Measurements from ENCODE around the gene HIPK2.
A peak's percentile ranks its signal among the peaks of the same experiment; 100 is the strongest.

Gene HIPK2

GRCh38 chr7:139648941-139649425 lies 128.8 kb downstream of the HIPK2 start:
- no peak overlapping the region for H3K27ac ChIP-seq (ENCODE audit: insufficient read depth, low read length, poor library complexity, severe bottlenecking)
- no peak for DNase-seq
- no peaks in the 10 kb centered on the region for H3K36me3 ChIP-seq (ENCODE audit: control insufficient read depth, insufficient read depth, low read length)
- H3K4me1 ChIP-seq (ENCODE audit: control insufficient read depth, insufficient read depth, low read length, poor library complexity, severe bottlenecking), result peaks cover 12% of the 10 kb centered on the region
- no peak overlapping the region for H3K4me3 ChIP-seq (ENCODE audit: insufficient read depth, low read depth, low read length, poor library complexity, severe bottlenecking)
- no peaks in the 10 kb centered on the region for H3K9me3 ChIP-seq (ENCODE audit: control insufficient read depth, low read length)
- H3K27me3 ChIP-seq (replicated peaks; ENCODE audit: control insufficient read depth, insufficient read depth, low read length, poor library complexity, severe bottlenecking), result no peaks in the 10 kb centered on the region

GRCh38 chr7:139648391-139648861 lies 129.4 kb downstream of the HIPK2 start:
- DNase-seq, result no peak
- peaks cover 12% of the 10 kb centered on the region for H3K4me1 ChIP-seq (ENCODE audit: control insufficient read depth, insufficient read depth, low read length, poor library complexity, severe bottlenecking)

GRCh38 chr7:139647814-139648390 lies 129.9 kb downstream of the HIPK2 start:
- Histone ChIP-seq H3K4me1 (ENCODE audit: control insufficient read depth, insufficient read depth, low read length, poor library complexity, severe bottlenecking) (peaks cover 12% of the 10 kb centered on the region), H3K27ac (ENCODE audit: insufficient read depth, low read length, poor library complexity, severe bottlenecking) (peak overlapping the region; percentile 20)
- no peak for DNase-seq

More at GRCh38 chr7:139648391-139648861, 129.4 kb downstream of the HIPK2 start:
- Histone ChIP-seq H3K9me3 (ENCODE audit: control insufficient read depth, low read length) (no peaks in the 10 kb centered on the region), H3K27me3 (replicated peaks; ENCODE audit: control insufficient read depth, insufficient read depth, low read length, poor library complexity, severe bottlenecking) (no peaks in the 10 kb centered on the region), H3K36me3 (ENCODE audit: control insufficient read depth, insufficient read depth, low read length) (no peaks in the 10 kb centered on the region), H3K27ac (ENCODE audit: insufficient read depth, low read length, poor library complexity, severe bottlenecking) (no peak overlapping the region), H3K4me3 (ENCODE audit: insufficient read depth, low read depth, low read length, poor library complexity, severe bottlenecking) (no peak overlapping the region)

DNA sequence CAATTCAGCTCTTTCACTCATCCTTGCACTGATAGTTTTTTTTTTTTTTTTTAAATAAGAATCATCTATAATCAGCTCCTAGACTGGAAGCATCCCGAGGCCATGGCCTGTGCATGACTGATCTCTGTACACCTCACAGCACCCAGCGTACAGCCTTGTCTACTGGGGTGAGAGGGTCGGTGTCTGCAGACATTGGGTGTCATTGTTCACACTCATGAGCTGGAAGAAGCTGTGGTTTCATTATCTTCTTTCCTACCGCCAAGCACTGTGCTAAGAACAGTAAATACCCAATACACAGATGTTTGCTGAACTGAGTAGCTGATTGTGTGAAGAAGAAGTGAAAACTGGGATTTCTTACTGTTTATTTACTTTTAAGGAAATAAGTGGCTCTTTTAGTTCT lies 130.7 kb downstream of the HIPK2 start:
- DNase-seq, result no peak
- Histone ChIP-seq H3K27ac (ENCODE audit: insufficient read depth, low read length, poor library complexity, severe bottlenecking) (no peak overlapping the region), H3K4me3 (ENCODE audit: insufficient read depth, low read depth, low read length, poor library complexity, severe bottlenecking) (no peak overlapping the region), H3K27me3 (replicated peaks; ENCODE audit: control insufficient read depth, insufficient read depth, low read length, poor library complexity, severe bottlenecking) (no peaks in the 10 kb centered on the region), H3K4me1 (ENCODE audit: control insufficient read depth, insufficient read depth, low read length, poor library complexity, severe bottlenecking) (peaks cover 12% of the 10 kb centered on the region), H3K9me3 (ENCODE audit: control insufficient read depth, low read length) (no peaks in the 10 kb centered on the region), H3K36me3 (ENCODE audit: control insufficient read depth, insufficient read depth, low read length) (no peaks in the 10 kb centered on the region)

More at GRCh38 chr7:139647814-139648390, 129.9 kb downstream of the HIPK2 start:
- Histone ChIP-seq H3K9me3 (ENCODE audit: control insufficient read depth, low read length) (no peaks in the 10 kb centered on the region), H3K27me3 (replicated peaks; ENCODE audit: control insufficient read depth, insufficient read depth, low read length, poor library complexity, severe bottlenecking) (no peaks in the 10 kb centered on the region), H3K36me3 (ENCODE audit: control insufficient read depth, insufficient read depth, low read length) (no peaks in the 10 kb centered on the region), H3K4me3 (ENCODE audit: insufficient read depth, low read depth, low read length, poor library complexity, severe bottlenecking) (no peak overlapping the region)

DNA sequence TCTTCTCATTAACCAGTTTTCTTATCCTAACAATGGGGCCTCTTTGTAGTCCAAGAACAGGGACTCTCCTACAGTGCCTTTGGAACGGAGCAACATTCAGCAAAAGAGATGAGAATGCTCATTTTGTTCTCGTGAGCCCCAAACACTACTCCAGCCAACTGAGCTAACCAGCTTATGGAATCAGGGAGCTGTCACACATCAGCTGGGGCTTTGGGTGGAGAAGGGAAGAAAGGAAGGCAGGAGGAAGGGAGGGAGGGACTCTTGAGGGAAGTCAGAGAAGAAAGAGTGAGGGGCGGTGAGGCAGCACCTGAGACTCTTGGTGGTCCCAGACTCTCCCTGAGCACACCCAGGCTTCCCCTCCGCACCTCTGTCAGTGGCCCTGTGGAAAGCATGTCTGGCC lies 131.2 kb downstream of the HIPK2 start:
- Histone ChIP-seq H3K27ac (ENCODE audit: insufficient read depth, low read length, poor library complexity, severe bottlenecking) (no peak overlapping the region), H3K36me3 (ENCODE audit: control insufficient read depth, insufficient read depth, low read length) (no peaks in the 10 kb centered on the region), H3K4me1 (ENCODE audit: control insufficient read depth, insufficient read depth, low read length, poor library complexity, severe bottlenecking) (peaks cover 12% of the 10 kb centered on the region), H3K27me3 (replicated peaks; ENCODE audit: control insufficient read depth, insufficient read depth, low read length, poor library complexity, severe bottlenecking) (no peaks in the 10 kb centered on the region), H3K4me3 (ENCODE audit: insufficient read depth, low read depth, low read length, poor library complexity, severe bottlenecking) (no peak overlapping the region), H3K9me3 (ENCODE audit: control insufficient read depth, low read length) (no peaks in the 10 kb centered on the region)
- no peak for DNase-seq

DNA sequence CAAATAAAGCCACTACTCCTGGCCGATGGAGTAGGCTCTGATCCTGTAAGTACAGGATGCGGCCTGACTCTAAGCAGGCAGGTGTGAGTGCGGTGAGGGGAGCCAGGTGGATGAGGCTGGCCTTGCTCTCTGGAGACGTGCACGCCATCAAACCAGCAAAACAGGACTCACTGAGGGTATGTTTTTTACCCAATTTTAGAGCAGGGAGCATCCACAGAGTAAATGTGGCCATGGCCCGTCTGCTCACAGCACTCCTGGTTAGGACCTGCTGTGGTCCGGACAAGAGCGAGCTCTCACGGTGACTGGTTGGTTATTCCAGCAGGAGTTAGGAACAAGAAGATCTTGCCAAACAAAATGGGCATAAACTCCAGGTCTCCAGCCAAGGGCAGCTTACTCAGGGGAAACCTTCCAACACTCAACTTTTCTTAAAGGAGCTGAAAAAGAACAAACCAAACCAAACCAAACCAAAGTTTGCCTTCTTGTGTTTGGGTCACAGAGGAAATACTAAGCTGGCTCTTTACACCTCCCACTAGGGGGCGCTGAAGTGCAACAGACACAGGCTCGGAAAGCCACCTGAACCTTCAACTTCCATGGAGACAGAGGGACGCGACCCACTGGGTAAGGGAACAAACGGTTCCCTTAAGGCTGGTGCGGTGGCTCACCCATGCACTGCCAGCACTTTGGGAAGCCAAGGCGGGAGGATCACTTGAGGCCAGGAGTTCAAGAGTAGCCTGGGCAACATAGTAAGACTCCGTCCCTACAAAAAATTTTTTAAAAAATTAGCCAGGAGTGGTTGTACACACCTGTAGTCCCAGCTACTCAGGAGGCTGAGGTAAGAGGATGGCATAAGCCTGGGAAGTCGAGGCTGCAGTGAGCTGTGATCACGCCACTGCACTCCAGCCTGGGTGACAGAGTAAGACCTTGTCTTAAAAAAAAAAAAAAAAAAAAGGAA lies 131.9 kb downstream of the HIPK2 start:
- DNase-seq, result peak; percentile 49 to 73 (median 65)
- H3K36me3 ChIP-seq (ENCODE audit: control insufficient read depth, insufficient read depth, low read length), result no peaks in the 10 kb centered on the region
- H3K4me1 ChIP-seq (ENCODE audit: control insufficient read depth, insufficient read depth, low read length, poor library complexity, severe bottlenecking), result peaks cover 12% of the 10 kb centered on the region
- H3K27ac ChIP-seq (ENCODE audit: insufficient read depth, low read length, poor library complexity, severe bottlenecking), result no peak overlapping the region
- H3K9me3 ChIP-seq (ENCODE audit: control insufficient read depth, low read length), result no peaks in the 10 kb centered on the region
- H3K27me3 ChIP-seq (replicated peaks; ENCODE audit: control insufficient read depth, insufficient read depth, low read length, poor library complexity, severe bottlenecking), result no peaks in the 10 kb centered on the region
- no peak overlapping the region for H3K4me3 ChIP-seq (ENCODE audit: insufficient read depth, low read depth, low read length, poor library complexity, severe bottlenecking)

- H3K36me3 ChIP-seq (ENCODE audit: control insufficient read depth, insufficient read depth, low read length), result no peaks in the 10 kb centered on the region
- H3K27me3 ChIP-seq (replicated peaks; ENCODE audit: control insufficient read depth, insufficient read depth, low read length, poor library complexity, severe bottlenecking), result no peaks in the 10 kb centered on the region
- no peak for DNase-seq
- peaks cover 6% of the 10 kb centered on the region for H3K4me1 ChIP-seq (ENCODE audit: control insufficient read depth, insufficient read depth, low read length, poor library complexity, severe bottlenecking)
- H3K4me3 ChIP-seq (ENCODE audit: insufficient read depth, low read depth, low read length, poor library complexity, severe bottlenecking), result no peak overlapping the region
- no peak overlapping the region for H3K27ac ChIP-seq (ENCODE audit: insufficient read depth, low read length, poor library complexity, severe bottlenecking)
- H3K9me3 ChIP-seq (ENCODE audit: control insufficient read depth, low read length), result no peaks in the 10 kb centered on the region
Observed at GRCh38 chr7:139643951-139644585, 133.7 kb downstream of the HIPK2 start.

DNA sequence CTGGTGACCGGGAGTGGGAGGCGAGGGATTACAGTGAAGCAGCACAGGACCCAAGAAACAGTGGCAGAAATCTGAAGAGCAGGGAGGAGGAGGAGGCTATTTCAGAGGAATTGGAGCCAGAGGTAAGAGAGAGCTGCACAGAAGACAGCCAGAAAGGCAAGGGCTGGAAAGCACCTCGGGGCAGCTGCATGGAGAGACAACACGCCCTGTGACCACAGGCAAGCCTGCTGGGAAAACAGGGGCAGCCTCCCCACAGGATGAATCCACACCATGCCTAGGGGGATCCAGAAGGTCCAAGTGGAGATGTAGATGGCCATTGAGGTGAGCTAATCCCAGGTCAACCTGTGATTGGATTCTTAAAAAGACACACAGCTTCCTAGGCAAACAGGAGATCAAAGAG lies 135.5 kb downstream of the HIPK2 start:
- Histone ChIP-seq H3K9me3 (ENCODE audit: control insufficient read depth, low read length) (no peaks in the 10 kb centered on the region), H3K4me1 (ENCODE audit: control insufficient read depth, insufficient read depth, low read length, poor library complexity, severe bottlenecking) (no peaks in the 10 kb centered on the region), H3K27ac (ENCODE audit: insufficient read depth, low read length, poor library complexity, severe bottlenecking) (no peak overlapping the region), H3K4me3 (ENCODE audit: insufficient read depth, low read depth, low read length, poor library complexity, severe bottlenecking) (no peak overlapping the region), H3K27me3 (replicated peaks; ENCODE audit: control insufficient read depth, insufficient read depth, low read length, poor library complexity, severe bottlenecking) (no peaks in the 10 kb centered on the region), H3K36me3 (ENCODE audit: control insufficient read depth, insufficient read depth, low read length) (no peaks in the 10 kb centered on the region)
- no peak for DNase-seq

- DNase-seq, result no peak
- H3K4me1 ChIP-seq (ENCODE audit: control insufficient read depth, insufficient read depth, low read length, poor library complexity, severe bottlenecking), result peaks cover 1% of the 10 kb centered on the region
- no peaks in the 10 kb centered on the region for H3K27me3 ChIP-seq (replicated peaks; ENCODE audit: control insufficient read depth, insufficient read depth, low read length, poor library complexity, severe bottlenecking)
- H3K27ac ChIP-seq (ENCODE audit: insufficient read depth, low read length, poor library complexity, severe bottlenecking), result no peak overlapping the region
- H3K4me3 ChIP-seq (ENCODE audit: insufficient read depth, low read depth, low read length, poor library complexity, severe bottlenecking), result no peak overlapping the region
- no peaks in the 10 kb centered on the region for H3K9me3 ChIP-seq (ENCODE audit: control insufficient read depth, low read length)
- H3K36me3 ChIP-seq (ENCODE audit: control insufficient read depth, insufficient read depth, low read length), result no peaks in the 10 kb centered on the region
Observed at GRCh38 chr7:139641337-139641992, 136.3 kb downstream of the HIPK2 start.
